ENCODE results near the gene PSMG1. TPM values are rescaled to one million over a fixed set of nuclear protein-coding genes. Genes with fewer than 3 reads are reported as not detected.
"Not testable (repeated sequence)": the region's sequence is repeated elsewhere in the genome, so short reads cannot be mapped to it uniquely, and the experiment has no call there.

The PSMG1 gene
- total and polyA plus RNA-seq, 2 experiments from 2014 or later: 20.7 to 48.3 TPM

GRCh38 chr21:39136711-39137110 is 46.5 kb downstream of the PSMG1 start:
- H3K4me1 ChIP-seq (ENCODE audit: low read depth): peaks cover 12% of the 10 kb centered on the region
- no peak for DNase-seq (ENCODE audit: low read depth in 1 of 2, low spot score in 1 of 2)
- H3K9me3 ChIP-seq (ENCODE audit: low read depth): no peaks in the 10 kb centered on the region
- peak overlapping the region; percentile 79 for H3K27ac ChIP-seq
- no peak overlapping the region for H3K4me3 ChIP-seq
- TF ChIP-seq, protein P1, sequence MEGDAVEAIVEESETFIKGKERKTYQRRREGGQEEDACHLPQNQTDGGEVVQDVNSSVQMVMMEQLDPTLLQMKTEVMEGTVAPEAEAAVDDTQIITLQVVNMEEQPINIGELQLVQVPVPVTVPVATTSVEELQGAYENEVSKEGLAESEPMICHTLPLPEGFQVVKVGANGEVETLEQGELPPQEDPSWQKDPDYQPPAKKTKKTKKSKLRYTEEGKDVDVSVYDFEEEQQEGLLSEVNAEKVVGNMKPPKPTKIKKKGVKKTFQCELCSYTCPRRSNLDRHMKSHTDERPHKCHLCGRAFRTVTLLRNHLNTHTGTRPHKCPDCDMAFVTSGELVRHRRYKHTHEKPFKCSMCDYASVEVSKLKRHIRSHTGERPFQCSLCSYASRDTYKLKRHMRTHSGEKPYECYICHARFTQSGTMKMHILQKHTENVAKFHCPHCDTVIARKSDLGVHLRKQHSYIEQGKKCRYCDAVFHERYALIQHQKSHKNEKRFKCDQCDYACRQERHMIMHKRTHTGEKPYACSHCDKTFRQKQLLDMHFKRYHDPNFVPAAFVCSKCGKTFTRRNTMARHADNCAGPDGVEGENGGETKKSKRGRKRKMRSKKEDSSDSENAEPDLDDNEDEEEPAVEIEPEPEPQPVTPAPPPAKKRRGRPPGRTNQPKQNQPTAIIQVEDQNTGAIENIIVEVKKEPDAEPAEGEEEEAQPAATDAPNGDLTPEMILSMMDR (IDR thresholded peaks at IDR 0.05; ENCODE audit: low read depth, low read length): no peak
- H3K27me3 ChIP-seq: no peaks in the 10 kb centered on the region
- no peaks in the 10 kb centered on the region for H3K36me3 ChIP-seq

DNA sequence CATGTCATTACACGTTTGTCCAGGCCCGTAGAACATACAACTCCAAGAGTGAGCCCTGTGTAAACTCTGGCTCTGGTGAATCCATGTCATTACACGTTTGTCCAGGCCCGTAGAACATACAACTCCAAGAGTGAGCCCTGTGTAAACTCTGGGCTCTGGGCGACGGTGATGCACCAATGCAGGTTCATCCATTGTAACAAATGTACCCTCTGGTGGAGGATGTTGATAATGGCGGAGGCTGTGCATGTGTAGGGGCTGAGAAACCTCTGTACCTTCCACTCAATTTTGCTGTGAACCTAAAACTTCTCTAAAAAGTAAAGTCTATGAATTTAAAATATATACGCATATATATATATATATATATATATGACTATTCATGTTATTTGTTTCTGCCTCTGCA is 47.1 kb downstream of the PSMG1 start:
- not testable (repeated sequence) for H3K4me3 ChIP-seq; H3K27me3 ChIP-seq; H3K27ac ChIP-seq; H3K36me3 ChIP-seq; H3K9me3 ChIP-seq (ENCODE audit: low read depth)
- H3K4me1 ChIP-seq (ENCODE audit: low read depth): peaks cover 12% of the 10 kb centered on the region
- TF ChIP-seq, protein P1 (IDR thresholded peaks at IDR 0.05; ENCODE audit: low read depth, low read length): peak; percentile 24
- peak; percentile 23 to 41 for DNase-seq (ENCODE audit: low read depth in 1 of 2, low spot score in 1 of 2)

GRCh38 chr21:39134288-39134810 is 48.9 kb downstream of the PSMG1 start:
- H3K4me1 ChIP-seq (ENCODE audit: low read depth): peaks cover 12% of the 10 kb centered on the region
- no peaks in the 10 kb centered on the region for H3K36me3 ChIP-seq
- no peak overlapping the region for H3K27ac ChIP-seq
- H3K27me3 ChIP-seq: no peaks in the 10 kb centered on the region
- H3K9me3 ChIP-seq (ENCODE audit: low read depth): no peaks in the 10 kb centered on the region
- DNase-seq (ENCODE audit: low read depth in 1 of 2, low spot score in 1 of 2): no peak
- TF ChIP-seq, protein P1 (IDR thresholded peaks at IDR 0.05; ENCODE audit: low read depth, low read length): no peak
- H3K4me3 ChIP-seq: no peak overlapping the region

GRCh38 chr21:39132248-39132647 is 51.0 kb downstream of the PSMG1 start:
- no peaks in the 10 kb centered on the region for H3K9me3 ChIP-seq (ENCODE audit: low read depth)
- H3K27ac ChIP-seq: no peak overlapping the region
- no peaks in the 10 kb centered on the region for H3K36me3 ChIP-seq
- no peak for DNase-seq (ENCODE audit: low read depth in 1 of 2, low spot score in 1 of 2)
- no peaks in the 10 kb centered on the region for H3K27me3 ChIP-seq
- H3K4me3 ChIP-seq: no peak overlapping the region
- peaks cover 4% of the 10 kb centered on the region for H3K4me1 ChIP-seq (ENCODE audit: low read depth)
- TF ChIP-seq, protein P1 (IDR thresholded peaks at IDR 0.05; ENCODE audit: low read depth, low read length): no peak

DNA sequence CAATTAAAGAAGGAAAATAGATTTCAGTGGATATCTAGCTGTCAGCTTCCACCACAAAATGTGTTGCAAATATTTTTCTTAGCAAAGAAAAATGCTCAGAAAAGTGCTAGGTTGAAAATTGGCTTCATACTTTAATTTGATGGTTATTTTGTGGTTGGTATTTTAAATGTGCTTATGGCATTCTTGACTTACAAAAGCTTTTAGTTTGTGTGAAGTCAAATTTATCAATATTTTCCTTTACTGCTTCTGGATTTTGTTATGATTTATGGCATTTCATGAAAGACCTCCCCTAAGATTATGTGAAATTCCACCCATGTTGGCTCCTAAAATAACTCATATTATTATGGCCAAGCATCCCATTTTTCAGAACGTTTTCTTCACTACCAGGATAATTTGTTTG is 51.5 kb downstream of the PSMG1 start:
- no peak overlapping the region for H3K4me3 ChIP-seq

More for the DNA sequence above, 51.5 kb downstream of the PSMG1 start:
- TF ChIP-seq, protein P1 (IDR thresholded peaks at IDR 0.05; ENCODE audit: low read depth, low read length): no peak
- DNase-seq (ENCODE audit: low read depth in 1 of 2, low spot score in 1 of 2): no peak
- no peaks in the 10 kb centered on the region for H3K27me3 ChIP-seq
- no peaks in the 10 kb centered on the region for H3K4me1 ChIP-seq (ENCODE audit: low read depth)
- H3K27ac ChIP-seq: no peak overlapping the region
- no peaks in the 10 kb centered on the region for H3K9me3 ChIP-seq (ENCODE audit: low read depth)
- no peaks in the 10 kb centered on the region for H3K36me3 ChIP-seq

Data from cardiac muscle cell (in vitro differentiated cells and primary cell).